Lower leg skin (tissue), 3 donors: ENCODE data around the gene PLB1.

ENCODE experiments used
- POLR2A ChIP-seq, 2 donors: fragments of 450-650 bp; IDR thresholded peaks; one replicate each; pipeline ENCODE4 v1.6.1; 2016 to 2017; ENCODE audit warnings: antibody characterized with exemption in 2 of 2, mild to moderate bottlenecking in 1 of 2, moderate library complexity in 1 of 2
- TF ChIP-seq, protein P1 (sequence below), 3 donors: fragments of 450-650 bp; IDR thresholded peaks; one replicate each; pipeline ENCODE4 v1.5.1; 2016; ENCODE audit warnings: antibody characterized with exemption in 3 of 3, mild to moderate bottlenecking in 3 of 3, moderate library complexity in 2 of 3

DNA sequence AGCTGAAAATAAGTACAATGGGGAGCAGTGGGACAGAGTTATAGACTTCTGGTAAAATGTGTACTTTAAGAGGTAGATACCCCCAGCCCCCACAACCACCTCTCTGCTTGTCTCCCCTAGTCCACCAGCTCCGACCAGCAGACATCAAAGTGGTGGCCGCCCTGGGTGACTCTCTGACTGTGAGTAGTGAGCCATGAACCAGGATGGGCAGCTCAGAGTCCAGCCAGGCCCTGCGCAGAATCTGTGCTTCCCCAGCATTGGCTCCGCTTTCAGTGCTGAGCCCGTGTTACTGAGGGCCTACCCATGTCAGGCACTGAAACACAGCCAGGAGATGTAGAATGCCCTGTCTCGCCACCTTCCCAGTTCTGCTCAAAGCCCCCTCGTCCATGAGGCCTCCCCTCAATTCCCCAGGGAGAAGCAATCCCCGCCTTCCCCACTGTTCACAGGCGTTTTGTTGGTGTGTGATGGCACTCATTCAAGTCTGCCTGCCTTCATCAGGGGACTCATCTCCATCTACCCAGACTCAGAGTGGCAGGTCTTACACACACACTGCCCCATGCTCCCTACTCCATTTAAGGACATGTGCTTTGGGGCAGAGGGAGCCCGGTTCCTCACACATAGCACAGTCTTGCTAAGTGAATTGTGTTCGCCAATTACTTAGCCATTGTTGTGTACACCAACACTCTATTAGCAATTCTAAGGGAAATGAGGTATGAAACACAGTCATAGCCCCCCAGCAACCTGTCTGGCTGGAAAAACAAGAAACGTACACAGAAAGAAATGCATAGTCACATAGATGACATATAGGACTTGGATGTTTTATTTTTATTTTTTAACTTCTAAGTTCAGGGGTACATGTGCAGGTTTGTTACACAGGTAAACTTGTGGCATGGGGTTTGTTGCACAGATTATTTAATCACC is 122.6 kb downstream of the PLB1 start:
- no peak for TF ChIP-seq POLR2A (IDR thresholded peaks at IDR 0.05)
- TF ChIP-seq, protein P1, sequence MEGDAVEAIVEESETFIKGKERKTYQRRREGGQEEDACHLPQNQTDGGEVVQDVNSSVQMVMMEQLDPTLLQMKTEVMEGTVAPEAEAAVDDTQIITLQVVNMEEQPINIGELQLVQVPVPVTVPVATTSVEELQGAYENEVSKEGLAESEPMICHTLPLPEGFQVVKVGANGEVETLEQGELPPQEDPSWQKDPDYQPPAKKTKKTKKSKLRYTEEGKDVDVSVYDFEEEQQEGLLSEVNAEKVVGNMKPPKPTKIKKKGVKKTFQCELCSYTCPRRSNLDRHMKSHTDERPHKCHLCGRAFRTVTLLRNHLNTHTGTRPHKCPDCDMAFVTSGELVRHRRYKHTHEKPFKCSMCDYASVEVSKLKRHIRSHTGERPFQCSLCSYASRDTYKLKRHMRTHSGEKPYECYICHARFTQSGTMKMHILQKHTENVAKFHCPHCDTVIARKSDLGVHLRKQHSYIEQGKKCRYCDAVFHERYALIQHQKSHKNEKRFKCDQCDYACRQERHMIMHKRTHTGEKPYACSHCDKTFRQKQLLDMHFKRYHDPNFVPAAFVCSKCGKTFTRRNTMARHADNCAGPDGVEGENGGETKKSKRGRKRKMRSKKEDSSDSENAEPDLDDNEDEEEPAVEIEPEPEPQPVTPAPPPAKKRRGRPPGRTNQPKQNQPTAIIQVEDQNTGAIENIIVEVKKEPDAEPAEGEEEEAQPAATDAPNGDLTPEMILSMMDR (IDR thresholded peaks at IDR 0.05) = no peak
